22Rv1 (cell line): ENCODE results near the gene PRX.

Experiments
- CTCF ChIP-seq: fragments of 450-650 bp; IDR thresholded peaks from 2 replicates; pipeline ENCODE4 v1.5.1; 2017; ENCODE audit warnings: mild to moderate bottlenecking
- ZFX ChIP-seq: fragments of 450-650 bp; IDR thresholded peaks from 2 replicates; pipeline ENCODE4 v1.6.1; 2017; ENCODE audit warnings: antibody characterized with exemption, borderline replicate concordance

DNA sequence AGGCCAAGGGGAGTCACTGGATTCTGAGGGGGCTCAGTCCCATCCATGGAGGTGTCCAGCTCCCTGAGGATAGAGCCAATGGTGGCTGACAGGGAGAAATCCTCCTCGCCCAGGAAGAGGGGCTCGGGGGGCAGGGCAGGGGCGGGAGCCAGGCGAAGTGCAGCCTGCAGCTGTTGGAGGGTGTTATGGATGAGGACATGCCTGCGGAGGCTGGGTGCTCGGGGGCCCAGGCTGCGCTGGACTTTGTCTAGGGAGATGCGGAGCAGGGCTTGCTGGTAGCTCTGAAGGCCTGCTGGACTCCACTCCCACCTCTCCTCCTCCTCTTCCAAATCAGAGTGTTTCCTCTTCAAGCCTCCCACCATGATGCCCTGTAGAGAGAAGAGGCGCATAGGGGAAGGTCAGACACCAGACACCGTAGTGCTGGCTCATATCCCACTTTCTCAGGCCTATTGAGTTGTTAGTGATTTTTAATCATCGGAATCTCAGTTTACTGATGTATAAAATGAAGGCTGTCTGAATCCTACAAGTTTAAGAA lies 28.6 kb upstream of the PRX start:
- TF ChIP-seq CTCF = no peak
- no peak for TF ChIP-seq ZFX
